Measurements from ENCODE around the gene PEX6.

PEX6 gene

DNA sequence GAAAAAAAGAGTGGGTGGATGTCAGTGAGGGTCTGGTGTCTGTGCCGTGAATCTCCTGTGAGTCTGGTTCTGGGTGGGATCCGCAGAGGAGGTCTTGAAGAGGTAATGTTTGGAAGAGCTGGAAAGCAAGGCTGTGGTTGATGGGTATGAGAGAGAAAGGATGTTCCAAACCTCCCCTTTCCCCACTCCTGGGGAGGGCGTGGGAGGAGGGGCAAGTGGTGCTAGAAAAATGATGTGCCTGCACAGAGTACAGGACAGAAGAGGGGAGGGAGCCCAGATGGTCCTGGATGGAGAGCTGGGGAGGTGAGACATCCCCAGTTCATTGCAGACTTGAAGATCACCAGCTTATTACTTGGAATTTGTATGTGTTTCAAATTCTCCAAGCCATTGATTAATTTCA is 46.6 kb downstream of the PEX6 start:
- no peak for DNase-seq

DNA sequence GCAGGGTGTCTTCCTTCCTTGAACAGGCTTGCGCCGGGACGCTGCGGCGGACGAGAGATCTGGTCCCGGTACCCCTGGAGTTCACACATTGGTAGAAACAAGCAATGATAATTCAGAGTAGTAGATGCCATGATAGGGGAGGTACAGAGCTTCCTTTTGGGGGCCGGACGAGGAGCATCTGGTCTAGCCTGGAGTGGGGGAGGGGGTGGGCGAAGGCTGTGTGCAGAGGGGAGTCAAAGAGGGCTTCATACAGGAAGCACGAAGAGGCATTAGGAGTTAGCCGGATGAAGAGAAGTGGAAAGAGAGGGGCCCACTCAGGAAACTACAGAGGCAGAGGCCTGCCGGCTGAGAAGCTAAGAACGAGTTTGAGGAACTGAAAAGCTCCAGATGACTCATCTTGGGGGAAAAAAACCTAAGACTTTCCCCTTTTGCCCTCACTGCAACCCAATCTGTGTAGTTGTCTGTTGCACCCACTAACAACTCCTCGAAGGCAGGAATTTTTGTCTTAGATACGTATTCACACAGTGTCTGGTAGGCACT is 49.1 kb downstream of the PEX6 start:
- no peak for DNase-seq

DNA sequence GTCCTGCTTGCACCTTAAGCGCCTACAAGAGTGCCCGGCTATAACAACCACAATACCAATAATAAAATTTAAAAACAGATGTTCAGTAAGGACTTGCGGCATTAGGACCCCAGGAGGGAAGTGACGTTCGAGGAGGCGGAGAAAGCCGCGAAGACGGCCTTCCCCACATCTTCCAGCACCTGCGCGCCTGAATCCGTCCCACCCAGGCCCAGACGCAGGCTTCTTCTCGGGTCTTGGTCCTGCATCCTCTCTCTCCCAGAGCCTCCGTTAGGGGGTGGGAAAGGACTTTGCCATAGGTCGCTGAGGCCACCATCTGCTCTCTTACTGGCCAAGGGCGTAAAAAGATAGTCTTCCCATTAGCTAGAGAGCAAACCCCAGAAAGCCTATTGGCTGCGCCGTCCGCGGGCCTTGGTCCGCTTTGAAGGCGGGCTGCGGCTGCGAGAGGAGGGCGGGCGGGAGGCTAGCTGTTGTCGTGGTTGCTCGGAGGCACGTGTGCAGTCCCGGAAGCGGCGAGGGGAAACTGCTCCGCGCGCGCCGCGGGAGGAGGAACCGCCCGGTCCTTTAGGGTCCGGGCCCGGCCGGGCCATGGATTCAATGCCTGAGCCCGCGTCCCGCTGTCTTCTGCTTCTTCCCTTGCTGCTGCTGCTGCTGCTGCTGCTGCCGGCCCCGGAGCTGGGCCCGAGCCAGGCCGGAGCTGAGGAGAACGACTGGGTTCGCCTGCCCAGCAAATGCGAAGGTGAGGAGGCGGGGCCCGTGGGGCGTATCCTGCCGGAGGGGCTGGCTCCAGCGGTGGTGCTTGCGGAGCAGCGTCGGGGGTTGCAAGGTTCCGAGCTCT is 49.8 kb downstream of the PEX6 start, which contains the start of gene CNPY3:
TSS of gene CNPY3 (plus strand) at position 495 of the 835 bp plus-strand sequence. CDS start at position 586, 91 bp downstream.
- peak; percentile 95 to 96 for DNase-seq

DNA sequence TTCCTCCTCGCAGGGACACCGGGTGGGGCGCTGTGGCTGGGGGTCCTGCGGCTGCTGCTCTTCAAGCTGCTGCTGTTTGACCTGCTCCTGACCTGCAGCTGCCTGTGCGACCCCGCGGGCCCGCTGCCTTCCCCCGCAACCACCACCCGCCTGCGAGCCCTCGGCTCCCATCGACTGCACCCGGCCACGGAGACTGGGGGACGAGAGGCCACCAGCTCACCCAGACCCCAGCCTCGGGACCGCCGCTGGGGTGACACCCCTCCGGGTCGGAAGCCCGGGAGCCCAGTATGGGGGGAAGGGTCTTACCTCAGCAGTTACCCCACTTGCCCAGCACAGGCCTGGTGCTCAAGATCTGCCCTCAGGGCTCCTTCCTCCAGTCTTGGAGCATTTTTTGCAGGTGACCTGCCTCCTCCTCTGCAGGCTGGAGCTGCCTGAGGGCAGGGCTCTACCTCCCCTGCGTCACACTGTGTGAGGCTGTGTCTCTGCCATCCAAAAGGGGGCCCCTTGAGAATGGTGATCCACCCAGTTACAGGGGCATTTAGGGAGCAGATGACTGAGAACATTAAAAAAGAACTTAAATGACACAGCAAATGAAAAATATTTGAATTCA is 53.6 kb downstream of the PEX6 start:
- no peak for DNase-seq

DNA sequence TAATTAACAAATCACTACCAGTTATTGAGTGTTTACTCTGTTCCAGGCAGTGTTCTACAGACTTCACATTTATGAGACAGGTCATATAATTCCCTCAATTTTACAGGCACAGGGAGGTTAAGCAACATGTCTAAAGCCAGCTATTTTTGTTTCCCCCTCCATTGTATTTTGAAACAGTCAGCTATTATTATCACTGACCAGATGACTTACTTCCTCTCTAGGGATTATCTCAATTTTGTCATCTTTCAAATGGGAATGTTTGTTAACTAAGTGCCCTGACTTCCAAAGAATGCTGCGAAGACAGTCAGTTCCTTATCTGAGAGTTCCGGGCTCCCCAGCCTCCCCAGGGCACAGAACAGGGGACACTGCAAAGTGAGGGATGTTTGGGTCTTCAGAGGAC is 55.3 kb downstream of the PEX6 start:
- DNase-seq, result no peak

DNA sequence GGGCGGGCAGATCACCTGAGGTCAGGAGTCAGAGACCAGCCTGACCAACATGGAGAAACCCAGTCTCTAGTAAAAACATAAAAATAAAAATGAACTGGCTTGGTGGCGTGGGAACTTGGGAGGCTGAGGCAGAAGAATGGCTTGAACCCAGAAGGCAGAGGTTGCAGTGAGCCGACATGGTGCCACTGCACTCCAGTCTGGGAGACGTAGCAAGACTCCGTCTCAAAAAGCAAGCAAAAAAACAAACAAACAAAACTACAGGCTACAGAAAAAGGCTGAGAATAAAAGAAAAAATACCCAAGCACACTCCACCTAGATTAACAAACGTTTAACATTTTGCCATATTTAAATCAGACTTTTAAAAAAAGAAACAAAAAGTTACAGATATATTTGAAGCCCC is 57.2 kb downstream of the PEX6 start:
- DNase-seq, result no peak

DNA sequence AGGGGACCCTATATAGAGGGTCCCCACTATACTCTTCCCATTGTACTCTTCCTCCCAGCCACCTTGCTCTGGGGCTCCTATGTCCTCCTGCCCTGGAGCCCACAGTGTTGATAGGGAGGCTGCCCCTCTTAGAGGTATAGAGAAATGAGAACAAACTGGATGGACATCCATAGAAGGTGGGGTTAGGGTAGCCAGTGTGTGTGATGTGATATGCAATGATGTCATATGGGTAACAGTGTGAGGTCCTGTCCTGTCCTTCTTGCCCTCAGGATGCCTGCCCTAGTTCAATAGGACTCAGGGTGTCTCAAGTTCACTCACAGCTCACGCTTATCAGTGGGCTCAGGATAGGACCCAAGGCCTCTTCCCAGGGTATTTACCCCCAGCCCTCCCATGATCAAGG is 62.7 kb downstream of the PEX6 start:
- no peak for DNase-seq

DNA sequence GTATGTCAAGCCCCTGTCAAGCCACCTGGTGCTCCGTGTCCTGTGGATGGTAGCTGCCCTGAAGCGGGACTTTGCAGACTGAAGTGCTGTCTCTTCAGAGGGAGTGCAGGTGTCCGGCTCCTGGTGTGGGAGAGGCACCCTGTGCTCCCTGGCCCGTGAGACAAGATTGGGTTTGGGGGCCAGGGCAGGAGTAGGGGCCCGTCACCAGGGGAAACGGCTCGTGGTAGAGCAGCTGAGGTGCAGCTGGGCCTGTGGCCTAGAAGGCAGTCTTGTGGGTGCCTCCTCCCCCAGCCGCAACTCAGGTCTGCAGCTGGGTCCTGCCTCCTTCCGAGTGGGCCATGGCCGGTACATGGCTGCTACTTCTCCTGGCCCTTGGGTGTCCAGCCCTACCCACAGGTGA is 63.2 kb downstream of the PEX6 start, which contains the start of gene PTCRA:
TSS of gene PTCRA (plus strand) at position 322 of the 400 bp plus-strand sequence. CDS start at position 339, 17 bp downstream.
- no peak for DNase-seq

DNA sequence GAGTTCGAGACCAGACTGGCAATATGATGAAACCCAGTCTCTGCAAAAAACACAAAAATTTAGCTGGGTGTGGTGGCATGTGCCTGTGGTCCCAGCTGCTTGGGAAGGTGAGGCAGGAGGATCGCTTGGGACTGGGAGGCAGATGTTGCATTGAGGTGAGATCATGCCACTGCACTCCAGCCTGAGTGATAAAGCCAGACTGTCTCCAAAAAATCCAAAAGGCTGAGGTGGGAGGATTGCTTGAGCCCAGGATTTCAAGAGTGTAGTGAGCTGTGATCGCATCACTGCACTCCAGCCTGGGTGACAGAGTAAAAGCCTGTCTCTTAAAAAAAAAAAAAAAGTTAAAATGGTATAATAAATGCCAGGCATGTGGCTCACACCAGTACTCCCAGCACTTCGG is 64.4 kb downstream of the PEX6 start:
- DNase-seq, result no peak

Measured in NCI-H1930 (cell line).